ENCODE results near the gene SLC5A12. TPM values are rescaled to one million over a fixed set of nuclear protein-coding genes. Genes with fewer than 3 reads are reported as not detected.

The SLC5A12 gene
- total RNA-seq, 1 experiment from 2014 or later, result not detected

DNA sequence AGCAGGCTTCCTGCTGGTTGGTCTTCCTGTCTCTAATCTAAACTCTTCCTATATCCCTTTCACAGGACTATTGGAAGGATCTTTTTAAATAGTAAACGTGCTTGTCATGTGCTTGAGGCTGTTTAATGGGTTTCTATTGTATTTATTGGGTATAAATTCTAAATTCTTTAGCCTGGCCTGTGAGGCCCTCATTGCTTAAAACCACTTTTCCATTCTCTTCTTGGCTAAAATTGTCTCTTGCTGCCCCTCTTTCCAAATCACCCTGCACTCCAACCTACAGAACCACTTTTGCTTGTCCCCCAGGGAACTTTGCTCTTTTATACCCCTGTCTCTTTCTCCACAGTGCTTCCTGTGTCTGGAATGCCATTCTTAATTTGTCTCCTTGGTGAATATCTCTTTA, 103.4 kb downstream of the SLC5A12 start:
- DNase-seq (no peak), ATAC-seq (no peak)
- Histone ChIP-seq H3K4me3 (ENCODE audit: low read length) (no peak overlapping the region), H3K9me3 (ENCODE audit: low read length) (no peaks in the 10 kb centered on the region), H3K4me2 (ENCODE audit: low read length) (no peak overlapping the region), H3K36me3 (ENCODE audit: low read depth, low read length) (no peaks in the 10 kb centered on the region), H3K79me2 (ENCODE audit: low read length) (no peaks in the 10 kb centered on the region), H3K27me3 (ENCODE audit: low read length) (no peaks in the 10 kb centered on the region), H3F3A (ENCODE audit: low read length, unreplicated experiment) (no peaks in the 10 kb centered on the region), H4K20me1 (ENCODE audit: low read length) (no peaks in the 10 kb centered on the region), H3K27ac (ENCODE audit: low read length) (no peak overlapping the region), H3K4me1 (ENCODE audit: insufficient read depth, low read length) (no peaks in the 10 kb centered on the region), H3K9me2 (replicated peaks; ENCODE audit: low read length) (no peaks in the 10 kb centered on the region), H3K9ac (ENCODE audit: low read length) (no peak overlapping the region), H2AFZ (ENCODE audit: low read length) (no peak overlapping the region)
- ChIA-PET POLR2A (ENCODE audit: unreplicated experiment) (no interaction called here), CTCF (no interaction called here)
- TF ChIP-seq EZH2phosphoT487 (IDR thresholded peaks at IDR 0.05; ENCODE audit: borderline replicate concordance, low read length), result no peak
- TF ChIP-seq, protein P1, sequence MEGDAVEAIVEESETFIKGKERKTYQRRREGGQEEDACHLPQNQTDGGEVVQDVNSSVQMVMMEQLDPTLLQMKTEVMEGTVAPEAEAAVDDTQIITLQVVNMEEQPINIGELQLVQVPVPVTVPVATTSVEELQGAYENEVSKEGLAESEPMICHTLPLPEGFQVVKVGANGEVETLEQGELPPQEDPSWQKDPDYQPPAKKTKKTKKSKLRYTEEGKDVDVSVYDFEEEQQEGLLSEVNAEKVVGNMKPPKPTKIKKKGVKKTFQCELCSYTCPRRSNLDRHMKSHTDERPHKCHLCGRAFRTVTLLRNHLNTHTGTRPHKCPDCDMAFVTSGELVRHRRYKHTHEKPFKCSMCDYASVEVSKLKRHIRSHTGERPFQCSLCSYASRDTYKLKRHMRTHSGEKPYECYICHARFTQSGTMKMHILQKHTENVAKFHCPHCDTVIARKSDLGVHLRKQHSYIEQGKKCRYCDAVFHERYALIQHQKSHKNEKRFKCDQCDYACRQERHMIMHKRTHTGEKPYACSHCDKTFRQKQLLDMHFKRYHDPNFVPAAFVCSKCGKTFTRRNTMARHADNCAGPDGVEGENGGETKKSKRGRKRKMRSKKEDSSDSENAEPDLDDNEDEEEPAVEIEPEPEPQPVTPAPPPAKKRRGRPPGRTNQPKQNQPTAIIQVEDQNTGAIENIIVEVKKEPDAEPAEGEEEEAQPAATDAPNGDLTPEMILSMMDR (conservative IDR thresholded peaks at IDR 0.05; ENCODE audit: low read depth, low read length), result no peak
- TF ChIP-seq EZH2 (IDR thresholded peaks at IDR 0.05; ENCODE audit: low read length, unreplicated experiment), result no peak
- no TSS peak for BruUV-seq (replicated peaks)
- intact Hi-C loops (cut with micrococcal nuclease), result no loop called here

Other genes starting within 250 kb of the SLC5A12 start
- not detected in 2 replicates for gene MUC15, start 149.8 kb downstream of the SLC5A12 start, total RNA-seq (2014; rRNA removed)